CD4-positive, alpha-beta T cell treated with Interleukin-4 for 1 hour (primary cell): ENCODE results near the gene SYT7.

ENCODE experiments used
- DNase-seq, 2 donors: peaks; one replicate each; pipeline ENCODE4 v3.0.0-alpha.2; 2020 to 2022

The SYT7 gene

DNA sequence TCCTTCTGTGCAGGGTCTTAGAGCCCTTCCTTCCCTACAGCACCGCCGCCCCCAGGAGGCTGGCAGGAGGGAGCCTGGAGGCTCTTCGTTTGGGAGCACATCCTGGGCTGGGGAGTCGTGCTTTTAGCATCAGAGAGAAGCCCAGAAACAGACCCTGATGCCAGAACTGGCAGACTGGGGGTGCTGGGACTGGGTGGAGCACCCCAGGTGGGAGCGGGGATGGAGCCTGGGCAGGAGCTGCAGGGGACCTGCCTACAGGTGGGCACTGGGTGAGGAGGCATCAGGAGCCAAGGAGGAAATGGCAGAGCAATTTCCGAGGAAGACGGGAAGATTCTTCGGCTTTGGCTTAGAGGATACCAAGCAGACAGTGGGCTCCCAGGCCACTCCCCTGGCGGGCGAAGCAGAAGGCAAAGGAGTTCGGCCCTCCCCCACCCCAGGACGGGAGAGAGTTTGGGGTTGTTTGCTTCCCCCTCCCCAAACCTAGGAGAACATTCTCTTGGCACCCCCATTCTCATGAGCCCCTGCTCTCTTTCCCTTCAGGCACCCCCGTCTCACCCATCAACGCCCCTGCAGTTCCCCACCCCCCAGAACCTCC lies 1.1 kb downstream of the SYT7 start:
- DNase-seq, result no peak

DNA sequence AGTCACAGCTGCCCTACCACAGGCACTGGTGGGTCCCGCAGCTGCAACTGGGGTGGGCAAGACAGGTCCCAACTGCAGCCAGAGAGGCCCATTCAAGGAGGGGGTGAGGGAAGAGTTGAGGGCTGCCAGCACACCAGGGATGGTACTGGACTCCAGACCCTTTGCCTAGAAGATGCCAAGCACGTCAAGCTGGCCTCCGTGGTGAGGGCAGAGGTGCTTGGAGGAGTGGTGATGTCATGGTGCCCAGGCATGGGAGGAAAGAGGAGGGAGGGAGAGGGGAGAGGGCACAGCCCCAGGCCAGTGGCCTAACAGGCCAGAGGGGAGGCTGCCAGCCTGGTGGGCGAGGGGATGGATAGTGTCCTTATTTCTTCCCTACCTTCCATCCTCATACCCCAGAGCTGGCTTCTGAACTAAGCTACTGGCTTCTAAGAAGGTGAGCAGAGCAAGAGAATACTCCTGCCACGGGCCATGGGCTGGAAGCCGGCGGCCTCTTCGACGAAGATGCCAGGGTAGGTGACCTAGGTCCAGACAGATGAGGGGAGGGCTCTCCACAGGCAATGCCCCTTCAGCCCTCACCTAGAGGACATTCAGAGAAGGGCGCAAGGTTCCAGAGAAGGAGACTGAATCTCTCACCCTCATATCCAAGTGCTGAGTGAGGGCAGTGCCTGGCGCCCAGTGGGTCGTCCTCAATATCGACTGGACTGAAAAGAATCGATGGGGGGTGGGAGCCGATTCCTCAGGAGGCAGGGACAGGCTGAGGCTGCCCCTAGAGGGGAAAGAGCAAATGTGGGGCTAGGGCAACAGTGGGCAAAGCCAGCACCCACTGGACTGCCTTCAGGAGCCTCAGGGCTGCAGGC lies 1.8 kb downstream of the SYT7 start:
- no peak for DNase-seq

DNA sequence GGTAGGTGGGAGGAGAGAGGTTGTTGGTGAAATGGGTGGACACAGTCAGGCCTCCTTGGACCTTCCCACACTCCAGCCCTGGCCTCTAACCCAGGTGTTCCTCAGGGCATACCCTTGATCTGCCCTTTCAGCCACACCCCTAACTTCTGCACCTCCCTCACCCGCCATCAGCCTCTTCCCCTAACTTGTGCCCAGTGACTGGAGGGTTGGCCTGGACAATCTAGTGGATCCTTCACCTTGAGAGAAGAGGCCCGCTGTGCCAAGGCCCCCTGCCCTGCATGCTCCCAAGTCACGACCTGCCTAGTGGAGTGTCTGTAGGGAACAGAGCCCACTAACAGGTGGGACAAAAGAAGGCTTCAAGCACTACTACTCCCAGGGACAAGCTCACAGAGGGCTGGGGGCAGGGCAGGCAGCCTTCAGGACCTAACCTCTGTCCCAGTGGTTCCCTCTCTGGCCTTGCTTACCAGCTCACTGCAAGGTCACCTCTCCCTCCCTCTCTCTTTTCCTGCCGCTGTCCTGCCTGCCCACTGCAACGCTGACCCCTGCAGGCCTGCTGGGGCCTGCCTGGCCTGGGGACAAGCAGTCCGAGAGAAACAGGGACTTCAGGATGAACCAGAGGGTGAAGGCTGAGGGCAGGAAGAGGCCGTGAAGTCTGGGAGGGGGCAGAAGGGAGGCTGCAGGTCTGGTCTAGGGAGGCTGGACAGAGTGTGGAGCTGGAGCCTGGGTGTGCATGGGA lies 3.3 kb downstream of the SYT7 start:
- no peak for DNase-seq

DNA sequence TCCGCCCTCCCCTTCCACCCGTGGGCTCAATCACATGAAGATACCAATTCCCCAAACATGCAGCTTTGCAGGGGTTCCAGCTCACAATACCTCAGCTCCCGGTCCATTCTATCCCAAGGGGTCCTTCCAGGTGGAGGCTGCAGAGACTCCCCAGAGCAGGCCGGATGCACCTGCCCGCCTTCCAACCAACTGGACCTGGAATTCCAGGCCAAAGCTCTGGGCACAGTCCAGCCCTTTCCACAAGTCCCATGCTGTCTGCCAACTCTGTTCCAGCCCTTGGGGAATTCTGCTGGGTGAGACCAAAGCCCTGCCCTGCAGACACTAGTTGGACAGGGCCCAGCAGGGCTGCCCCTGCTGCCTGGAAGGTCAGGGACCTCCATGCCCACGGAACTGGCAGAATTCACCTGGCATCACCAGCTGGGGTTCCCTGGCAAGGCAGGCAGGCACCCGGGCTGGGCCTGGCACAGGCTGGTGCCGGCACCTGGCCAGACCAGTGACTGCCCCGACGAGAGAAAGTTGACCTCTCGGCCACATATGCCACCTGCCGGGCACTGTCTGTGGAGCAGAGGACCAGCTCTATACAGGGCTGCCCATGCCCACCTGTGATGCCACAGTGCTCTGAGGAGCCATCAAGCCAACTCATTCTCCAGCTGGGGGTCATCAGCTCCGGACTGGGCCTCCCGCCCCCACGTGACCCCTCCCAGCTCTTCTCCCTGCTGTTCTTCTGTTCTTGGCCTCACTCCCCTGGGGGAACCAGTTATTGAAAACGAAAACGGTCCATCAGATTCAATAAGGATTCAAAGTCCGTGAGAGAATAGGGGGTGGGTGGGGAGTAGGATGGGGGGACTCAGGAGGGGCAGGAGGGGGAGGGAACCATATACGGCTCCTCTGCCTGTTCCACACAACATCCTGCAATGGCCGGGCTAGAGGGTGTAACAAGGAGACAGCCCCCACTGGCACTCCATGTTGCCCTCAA lies 4.7 kb downstream of the SYT7 start:
- no peak for DNase-seq

DNA sequence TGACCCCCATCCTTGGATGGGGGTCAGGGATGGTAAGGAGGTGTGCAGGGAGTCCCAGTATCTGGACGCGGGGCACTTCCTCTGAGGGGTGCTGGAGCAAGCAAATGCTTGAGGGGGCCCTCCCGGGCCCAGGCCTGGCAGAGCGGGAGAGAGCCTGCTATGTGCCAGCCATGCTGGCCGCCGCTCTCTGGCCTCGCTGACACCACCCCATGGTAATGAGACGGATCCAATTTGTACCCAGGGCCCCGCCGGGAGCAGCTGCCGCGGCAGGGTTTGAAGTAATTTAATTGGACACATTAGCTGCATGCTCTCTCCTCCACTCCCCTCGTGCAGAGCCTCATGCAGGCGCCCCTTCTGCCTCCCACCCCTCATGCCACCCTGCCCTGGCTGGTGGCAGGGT lies 6.3 kb downstream of the SYT7 start:
- no peak for DNase-seq

DNA sequence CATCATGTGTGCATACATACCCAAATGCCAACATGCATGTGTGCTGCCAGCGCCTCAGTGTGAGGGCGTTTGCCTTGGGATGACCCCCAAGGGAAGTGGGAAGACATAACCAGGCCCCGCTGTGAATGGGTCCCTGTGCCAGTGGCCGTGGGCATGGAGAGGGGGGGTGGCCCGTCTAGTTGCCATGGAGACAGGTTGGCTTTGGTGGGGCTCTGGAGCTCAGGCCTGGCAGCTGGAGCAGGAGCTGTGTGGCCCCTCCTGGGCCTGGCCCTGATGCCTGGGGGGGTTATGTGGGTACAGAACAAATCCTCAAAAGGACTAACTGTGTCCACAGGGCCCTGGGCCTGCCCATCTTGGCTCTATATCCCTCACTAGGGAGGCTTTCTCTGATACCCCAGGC lies 8.0 kb downstream of the SYT7 start:
- no peak for DNase-seq

DNA sequence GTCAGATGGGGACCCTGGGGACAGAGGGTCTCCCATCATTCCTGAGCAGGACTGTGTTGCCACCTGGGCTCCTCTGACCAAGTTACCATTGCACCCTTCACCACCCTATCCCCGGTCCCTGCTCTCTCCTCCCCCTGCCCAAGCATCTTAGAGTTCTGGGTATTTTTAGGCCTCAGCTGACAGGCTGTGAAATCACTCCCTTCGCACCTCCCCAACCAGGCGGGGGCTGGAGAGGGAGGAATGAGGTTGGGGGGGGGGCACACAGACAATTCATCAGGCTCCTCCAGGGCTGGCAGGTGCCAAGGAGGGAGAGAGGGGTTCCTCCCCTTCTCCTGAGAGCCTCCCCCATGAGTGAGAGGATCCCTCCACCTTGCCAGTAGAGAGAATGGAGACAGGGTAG lies 9.0 kb downstream of the SYT7 start:
- no peak for DNase-seq

DNA sequence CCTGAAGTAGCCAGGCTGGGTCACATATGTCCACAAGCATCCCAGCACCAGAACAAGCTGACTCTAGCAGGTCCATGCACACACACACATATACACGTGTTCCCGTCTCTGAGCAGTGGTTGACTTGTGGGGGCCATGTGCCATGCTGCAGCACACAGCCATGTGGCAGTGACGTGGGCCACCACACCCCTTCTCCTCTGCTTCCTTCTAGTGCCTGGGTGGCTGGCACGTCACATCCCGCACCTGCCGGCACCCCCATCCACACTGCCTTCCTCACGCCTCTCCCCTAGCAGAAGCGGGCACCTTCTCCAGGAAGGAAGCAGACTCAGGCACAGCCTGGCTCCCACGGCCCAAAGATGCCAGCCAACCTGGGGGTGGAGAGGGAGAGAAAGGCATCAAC lies 9.5 kb downstream of the SYT7 start:
- no peak for DNase-seq

DNA sequence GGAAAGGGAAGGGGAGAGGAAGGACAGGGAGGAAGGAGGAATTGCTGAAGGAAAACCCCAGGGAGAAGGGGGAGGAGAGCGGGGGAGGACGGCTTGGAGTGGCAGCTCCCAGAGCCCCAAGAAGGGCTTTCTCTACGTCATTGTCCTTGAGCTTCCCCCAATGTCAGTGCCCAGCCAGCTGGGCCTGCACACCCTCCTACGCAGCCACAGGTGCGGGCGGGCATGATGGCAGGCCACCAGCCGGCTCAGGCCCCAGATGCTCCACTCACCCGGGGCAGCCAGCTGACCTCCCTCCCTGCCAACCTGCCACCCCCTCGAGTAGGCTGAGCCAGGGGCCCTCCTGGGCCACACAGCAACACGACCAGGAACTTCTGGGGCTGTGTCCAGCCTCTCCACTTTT lies 11.2 kb downstream of the SYT7 start:
- DNase-seq, result no peak

DNA sequence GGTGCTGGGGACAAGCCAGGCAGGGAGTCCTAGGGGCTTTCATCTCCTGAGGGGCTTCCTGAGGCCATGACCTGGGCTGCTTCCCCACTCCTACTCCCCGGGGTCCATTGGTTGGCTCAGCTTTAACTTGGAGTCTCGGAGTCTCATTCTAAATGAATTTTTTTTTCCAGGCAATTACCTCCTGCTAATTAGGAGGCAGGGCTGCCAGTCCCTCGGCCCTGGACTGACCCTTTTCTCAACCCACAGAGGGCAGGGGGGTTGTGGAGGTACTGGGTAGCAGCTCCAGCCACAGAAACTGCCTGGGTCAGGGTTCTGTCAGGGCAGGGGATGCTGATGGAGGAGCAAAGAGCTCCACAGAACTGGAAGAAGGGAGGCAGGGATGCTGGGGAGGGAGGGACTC lies 11.9 kb downstream of the SYT7 start:
- DNase-seq, result no peak

DNA sequence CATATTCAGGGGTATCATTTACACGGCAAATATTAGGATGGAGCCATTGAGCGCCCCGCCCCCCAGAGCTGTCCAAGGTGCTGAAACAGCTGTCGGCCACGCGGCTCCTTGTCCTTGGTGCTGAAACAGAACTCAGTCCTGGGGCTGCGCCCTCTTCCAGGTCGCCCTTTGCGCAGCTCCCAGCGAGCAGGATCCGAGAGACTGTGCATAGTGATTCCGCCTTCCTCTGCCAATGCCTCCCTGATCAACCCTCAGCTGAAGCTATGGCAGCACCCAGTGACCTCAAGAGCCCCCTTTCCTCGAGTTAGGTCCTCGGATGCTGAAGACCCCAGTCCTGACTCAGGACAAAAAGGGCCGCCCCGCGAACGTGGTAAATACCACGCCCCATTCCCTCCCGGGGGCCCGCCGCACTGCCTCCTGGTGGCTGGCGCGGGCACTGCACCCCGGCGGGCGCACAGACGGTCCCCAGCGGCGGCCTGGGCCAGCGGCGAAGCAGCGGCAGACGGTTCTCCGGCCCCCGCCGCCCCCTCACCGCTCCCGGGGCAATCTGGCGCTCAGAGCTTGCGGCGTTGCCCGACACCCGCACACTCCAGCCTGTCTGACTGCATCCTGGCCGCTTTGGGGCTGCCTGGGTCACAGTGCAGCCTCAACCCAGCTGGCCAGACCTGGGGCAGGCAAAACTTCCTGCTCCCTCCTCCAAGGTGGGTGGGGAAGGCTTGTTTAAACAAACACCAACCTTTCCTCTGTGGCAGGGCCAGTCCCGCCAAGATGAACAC lies 13.4 kb downstream of the SYT7 start:
- DNase-seq, result peak; percentile 44 to 72

DNA sequence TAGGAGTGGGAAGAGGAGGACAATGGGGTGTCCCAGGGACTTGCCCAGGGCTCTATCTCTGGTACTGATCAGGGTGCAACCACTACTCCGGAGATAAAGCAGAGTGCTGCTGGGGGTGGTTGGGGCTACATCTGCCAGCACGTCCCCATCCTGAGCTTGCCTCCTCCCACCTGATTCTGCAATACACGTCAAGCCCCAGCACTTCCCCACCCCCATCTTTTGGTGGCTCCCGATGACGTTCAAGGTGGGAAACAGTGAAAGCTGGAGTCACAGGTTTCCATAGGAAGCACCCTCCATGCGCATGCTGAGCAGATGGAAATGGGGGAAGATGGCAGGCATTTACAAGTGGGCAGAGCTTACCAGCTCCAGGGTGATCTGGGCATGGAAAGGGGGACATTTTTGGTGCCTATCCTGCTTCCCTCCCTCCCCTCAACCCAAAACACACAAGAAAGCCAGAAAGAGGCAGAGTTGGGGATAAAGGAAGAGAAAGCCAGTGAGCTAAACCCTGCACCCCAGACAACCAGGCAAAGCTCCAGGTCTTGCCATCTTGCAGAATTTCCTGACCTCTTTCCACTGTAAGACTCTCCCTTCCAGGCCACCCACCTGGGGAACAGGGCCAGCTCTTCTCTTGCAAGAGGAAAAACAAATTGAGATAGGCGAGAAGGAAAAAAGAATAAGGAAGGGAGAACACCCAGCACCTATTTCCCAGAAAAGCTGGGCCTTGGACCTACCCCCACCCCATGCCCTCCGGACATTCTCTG lies 15.8 kb downstream of the SYT7 start:
- DNase-seq, result no peak

DNA sequence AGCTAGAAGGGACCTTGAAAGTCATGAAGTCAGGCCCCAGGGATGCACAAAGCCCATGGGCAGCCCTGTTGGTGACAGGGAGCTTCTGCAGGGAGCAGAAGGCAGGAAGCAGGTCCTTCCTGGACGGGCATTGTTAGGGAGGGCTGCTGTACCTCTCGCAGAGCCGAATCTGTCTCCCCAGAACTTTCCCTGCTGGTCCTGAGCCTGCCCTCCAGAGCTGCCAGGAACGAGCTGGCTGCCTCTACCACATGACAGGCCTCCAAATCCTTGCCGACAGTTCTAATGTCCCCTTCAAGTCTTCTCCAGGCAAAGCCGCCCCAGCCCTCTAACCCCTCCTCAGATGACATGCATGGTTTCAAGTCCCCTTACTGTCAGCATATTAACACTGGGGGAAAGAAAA lies 20.1 kb downstream of the SYT7 start:
- DNase-seq, result no peak

DNA sequence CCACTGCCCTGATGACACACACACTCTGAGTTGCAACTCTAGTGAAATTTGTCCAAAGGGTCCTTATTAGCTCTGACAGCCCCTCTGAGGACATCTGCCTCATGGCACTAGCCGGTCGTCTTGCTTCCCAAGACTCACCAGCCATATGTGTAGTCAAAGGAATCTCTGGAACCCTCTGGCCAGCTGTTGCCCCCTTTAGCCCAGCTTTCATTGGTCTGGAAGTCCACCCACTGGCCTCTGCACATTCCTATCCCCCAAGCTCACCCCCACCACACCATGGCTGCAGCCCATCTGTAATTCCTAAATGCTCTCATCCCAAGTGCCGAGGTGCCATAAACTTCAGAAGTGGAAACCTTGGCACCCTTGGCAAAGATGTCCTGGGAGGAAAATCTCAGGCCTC lies 24.3 kb downstream of the SYT7 start:
- no peak for DNase-seq

DNA sequence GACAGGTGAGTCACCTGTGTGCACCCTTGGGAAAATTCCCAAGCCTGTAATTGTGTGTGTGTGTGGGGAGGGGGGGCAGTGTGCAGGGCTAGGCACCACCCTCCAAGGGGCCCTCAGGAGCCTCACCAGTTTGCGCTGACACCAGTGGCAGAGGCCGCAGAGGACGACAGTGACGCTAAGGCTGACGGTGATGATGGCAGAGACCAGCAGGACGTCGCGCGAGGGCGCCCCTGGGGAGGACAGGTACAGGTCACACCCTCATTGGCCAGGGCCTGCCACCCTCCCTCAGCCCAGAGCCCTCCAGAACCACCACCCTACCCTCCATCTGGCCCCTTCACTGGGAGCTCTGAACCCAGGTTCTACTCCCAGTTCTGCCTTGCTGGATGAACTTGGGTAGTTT lies 24.9 kb downstream of the SYT7 start:
- no peak for DNase-seq

DNA sequence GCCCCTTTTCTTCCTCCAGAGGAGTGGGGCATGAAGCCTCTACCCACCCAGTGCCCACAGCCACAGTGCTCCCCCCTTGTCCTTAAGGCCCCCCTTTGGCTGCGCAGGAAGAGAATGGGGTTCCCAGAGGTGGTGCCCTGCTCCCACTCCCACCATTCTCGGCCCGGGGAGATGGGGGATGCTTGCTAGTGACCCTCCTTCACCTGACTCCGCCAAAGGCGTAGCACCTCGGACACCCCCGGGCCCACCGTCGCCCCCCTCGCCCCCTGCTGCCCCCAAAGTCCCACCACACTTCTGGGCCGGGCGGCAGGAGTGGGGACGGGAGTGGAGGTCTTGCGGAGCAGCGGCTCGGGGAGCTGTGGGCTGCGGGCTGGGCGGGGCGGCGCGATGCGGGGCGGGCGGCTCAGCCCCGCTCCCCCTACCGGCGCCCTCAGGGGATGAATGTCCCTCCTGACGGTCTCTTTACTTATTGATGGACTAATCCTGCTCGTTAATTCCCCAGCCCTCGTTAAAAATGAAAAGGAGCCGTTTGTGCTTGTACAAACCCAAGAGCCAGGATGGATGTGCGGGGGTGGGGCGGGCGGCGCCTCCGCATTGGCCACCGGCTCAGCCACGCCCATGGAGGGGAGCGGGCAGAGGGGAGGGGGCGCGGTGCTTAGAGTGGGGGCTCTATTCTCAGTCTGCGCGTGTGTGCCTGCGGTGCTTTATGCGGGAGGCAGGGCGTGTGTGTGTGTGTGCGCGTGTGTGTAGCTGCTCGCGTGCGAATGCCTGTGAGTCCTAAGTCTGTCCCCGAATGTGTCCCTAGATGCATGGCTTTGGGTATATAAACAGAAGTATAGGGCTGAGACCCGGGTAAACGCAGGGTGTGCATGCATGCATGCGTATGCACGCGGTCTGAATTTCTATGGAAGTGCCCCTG lies 25.6 kb downstream of the SYT7 start:
- no peak for DNase-seq

DNA sequence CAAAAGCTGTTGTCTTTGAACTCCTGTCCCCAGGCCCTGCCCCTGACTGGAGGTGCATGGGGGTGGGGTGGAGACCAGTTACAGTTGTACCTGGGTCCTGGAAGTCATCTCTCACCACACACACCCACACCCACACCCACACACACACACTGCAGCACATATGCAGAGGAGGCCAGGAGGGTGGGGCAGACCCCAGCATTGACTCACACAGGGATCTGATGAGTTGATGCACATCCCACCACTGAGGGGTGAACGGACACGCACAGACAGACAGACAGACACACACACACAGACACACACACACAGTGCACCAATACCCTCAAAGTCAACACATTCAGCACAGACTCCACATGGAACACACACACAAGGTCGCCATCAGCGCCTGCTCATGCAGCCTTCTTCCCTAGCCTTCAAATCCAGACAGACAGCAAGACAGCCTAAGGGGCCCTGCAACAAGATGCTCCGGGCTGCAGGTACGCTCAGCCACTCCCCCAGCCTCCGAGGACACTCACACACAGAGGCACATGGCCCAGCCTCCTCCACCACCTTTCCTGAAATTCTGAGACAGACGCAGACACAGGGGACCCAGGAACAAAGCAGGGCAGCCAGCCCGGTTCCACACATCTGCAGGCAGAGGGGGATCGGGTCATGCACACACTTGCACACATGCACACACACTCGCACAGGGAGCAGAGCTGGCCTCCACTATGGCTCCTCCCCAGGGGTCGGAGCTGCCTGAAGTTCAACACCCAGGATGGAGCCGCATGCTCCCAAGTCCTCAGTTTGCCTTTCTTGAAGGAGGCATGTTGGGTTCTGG lies 26.5 kb downstream of the SYT7 start:
- no peak for DNase-seq

DNA sequence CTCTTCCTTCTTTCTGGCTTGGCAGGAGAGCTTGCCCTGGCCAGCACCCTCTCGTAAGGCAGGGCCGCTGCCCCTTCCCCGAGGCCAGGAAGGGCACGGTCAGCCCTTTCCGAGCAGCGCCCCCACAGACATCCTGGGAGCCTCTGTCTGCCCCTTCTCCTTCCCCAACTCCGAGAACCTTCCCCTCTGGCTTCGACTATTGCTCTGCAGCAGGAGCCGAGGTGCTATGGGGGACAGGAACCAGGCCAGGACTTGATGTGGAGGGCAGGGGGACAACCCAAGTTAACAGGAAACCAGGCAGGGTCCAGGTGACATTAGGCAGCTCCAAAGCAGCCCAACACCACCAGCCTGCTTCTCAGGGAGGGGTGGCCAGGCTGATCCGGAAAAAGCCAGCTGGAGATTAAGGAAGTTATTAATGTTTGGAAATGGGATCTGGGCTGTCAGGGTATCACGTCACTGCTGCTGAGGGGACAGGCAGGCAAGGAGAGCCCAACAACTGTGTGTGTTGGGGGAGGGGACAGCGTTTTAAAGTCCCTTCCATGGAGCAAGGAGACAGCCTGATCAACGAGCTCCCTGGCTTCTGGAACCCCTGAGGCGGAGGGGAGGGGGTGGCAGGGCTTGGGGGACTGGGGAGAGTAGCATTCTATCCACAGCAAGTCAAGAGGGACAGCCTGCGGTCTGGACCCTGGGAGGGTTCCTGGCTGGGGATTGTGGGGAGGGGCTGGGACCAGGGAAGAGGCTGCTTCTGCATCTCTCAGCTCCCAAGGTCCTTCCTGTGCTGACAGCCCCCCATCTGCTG lies 27.3 kb downstream of the SYT7 start:
- no peak for DNase-seq
